OCI-LY7 (cell line): ENCODE data around the gene FHL3. TPM values are rescaled to one million over a fixed set of nuclear protein-coding genes. Genes with fewer than 3 reads are reported as not detected.

Experiments
- BruUV-seq: library from RNA; stranded (reverse); fragments of 400-500 nt; replicated peaks from 2 replicates; lab custom pipeline; 2021; lab: Mats Ljungman, UMichigan
- CTCF ChIA-PET: fragments of 300-600 bp; sonication (Branson Sonifier 250); formaldehyde crosslinking; loops from one replicate; lab custom pipeline; 2022; ENCODE audit warnings: antibody characterized with exemption; ENCODE audit not compliant: unreplicated experiment; lab: Charles Lee
- POLR2A ChIA-PET: fragments of 300-600 bp; sonication (Branson Sonifier 250); formaldehyde crosslinking; loops from one replicate; lab custom pipeline; 2022; ENCODE audit warnings: antibody characterized with exemption; lab: Charles Lee
- DNase-seq: peaks from one replicate; pipeline ENCODE4 v3.0.0-alpha.2; 2015; ENCODE audit warnings: low spot score
- H2AFZ ChIP-seq: fragments of 200-600 bp; sonication (generic), shearing (Covaris generic); 2 replicates; pipeline ENCODE4 v1.6.1; 2014; ENCODE audit warnings: mild to moderate bottlenecking, antibody characterized with exemption, low read length, moderate library complexity
- H3K27ac ChIP-seq: fragments of 200-600 bp; sonication (generic); 2 replicates; pipeline ENCODE4 v1.5.1; 2014; ENCODE audit warnings: mixed run types, low read depth, mild to moderate bottlenecking, moderate library complexity, low read length, inconsistent platforms; ENCODE audit not compliant: poor library complexity, severe bottlenecking
- H3K36me3 ChIP-seq: fragments of 200-600 bp; sonication (generic); 2 replicates; pipeline ENCODE4 v1.6.1; 2014; ENCODE audit warnings: mild to moderate bottlenecking, antibody characterized with exemption, low read length, moderate library complexity, mixed read lengths; ENCODE audit not compliant: insufficient read depth
- H3K4me1 ChIP-seq: fragments of 200-600 bp; sonication (generic); 2 replicates; pipeline ENCODE4 v1.5.1; 2014; ENCODE audit warnings: mild to moderate bottlenecking, low read length; ENCODE audit not compliant: insufficient read depth, poor library complexity, severe bottlenecking
- H3K4me2 ChIP-seq: fragments of 200-600 bp; sonication (generic); 2 replicates; pipeline ENCODE4 v1.6.1; 2014; ENCODE audit warnings: mild to moderate bottlenecking, low read length
- H3K4me3 ChIP-seq: fragments of 200-600 bp; sonication (generic); 2 replicates; pipeline ENCODE4 v1.5.1; 2014; ENCODE audit warnings: mild to moderate bottlenecking, low read depth, low read length; ENCODE audit not compliant: poor library complexity, severe bottlenecking
- H3K79me2 ChIP-seq: fragments of 200-600 bp; sonication (generic); 2 replicates; pipeline ENCODE4 v1.6.1; 2016; ENCODE audit warnings: low read depth, mild to moderate bottlenecking, low read length, moderate library complexity, mixed read lengths; ENCODE audit not compliant: insufficient read depth
- H3K9me2 ChIP-seq: fragments of 200-600 bp; sonication (generic); 2 replicates; pipeline ENCODE4 v1.6.1; 2016; ENCODE audit warnings: mild to moderate bottlenecking, low read length, mixed read lengths; ENCODE audit not compliant: insufficient read depth
- H3K9me3 ChIP-seq: fragments of 200-600 bp; sonication (generic); 2 replicates; pipeline ENCODE4 v1.6.1; 2014; ENCODE audit warnings: mild to moderate bottlenecking, mixed run types, low read length, mixed read lengths
- H4K20me1 ChIP-seq: fragments of 200-600 bp; sonication (generic); 2 replicates; pipeline ENCODE4 v1.6.1; 2014; ENCODE audit warnings: mild to moderate bottlenecking, antibody characterized with exemption, low read length, moderate library complexity, mixed read lengths; ENCODE audit not compliant: insufficient read depth
- CTCF ChIP-seq: fragments of 200-600 bp; sonication (generic); conservative IDR thresholded peaks from 2 replicates; pipeline ENCODE4 v1.5.1; 2014; ENCODE audit warnings: mild to moderate bottlenecking, antibody characterized with exemption, low read length, moderate library complexity, mixed read lengths
- EZH2phosphoT487 ChIP-seq: fragments of 200-600 bp; sonication (generic); IDR thresholded peaks from 2 replicates; pipeline ENCODE4 v1.6.1; 2018; ENCODE audit warnings: low read depth, borderline replicate concordance, mild to moderate bottlenecking, mixed run types, antibody characterized with exemption, low read length, moderate library complexity, mixed read lengths
- intact Hi-C: fragments of 100-400 bp; cut with micrococcal nuclease; formaldehyde crosslinking; loops from one replicate; pipeline ENCODE4 v1.10.0; 2022; ENCODE audit not compliant: unreplicated experiment
- total RNA-seq, 2 experiments: library from RNA; depleted of rRNA in 1 of 2; stranded (reverse); fragments of >200 nt in 1 of 2; shearing (Covaris generic) in 1 of 2; gene quantifications; 2 replicates each; pipeline ENCODE4 v1.2.3, GENCODE V29; 2014 to 2022

The FHL3 gene
- total RNA-seq, 2 experiments from 2014 or later, result 0.63 to 1.8 TPM

DNA sequence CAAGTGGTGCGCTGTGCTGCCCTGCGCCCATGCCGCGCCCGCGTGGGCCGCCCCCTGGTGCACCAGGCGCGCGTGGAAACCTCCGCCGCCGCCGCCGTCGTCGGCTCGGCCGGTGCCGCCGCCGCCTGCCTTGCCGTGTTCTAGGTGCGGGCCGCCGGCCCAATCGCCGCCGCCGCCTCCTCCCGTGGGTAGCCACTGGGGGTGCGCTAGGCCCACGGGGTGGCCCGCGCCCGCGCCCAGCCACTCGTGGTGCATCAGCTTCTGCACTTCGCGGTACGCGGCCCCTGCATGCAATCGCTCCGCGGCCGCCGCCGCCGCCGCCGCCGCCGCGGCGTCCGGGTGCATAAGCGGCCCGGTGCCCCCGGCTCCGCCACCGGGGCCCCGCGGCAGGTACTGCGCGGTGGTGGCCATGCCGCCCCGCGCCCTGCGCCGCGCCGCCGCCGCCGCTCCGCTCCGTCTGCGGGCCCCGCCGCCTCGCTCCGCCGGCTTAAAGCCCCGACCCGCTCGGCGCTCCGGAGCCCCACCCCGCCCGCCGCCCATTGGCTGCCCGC, 41.1 kb upstream of the FHL3 start, which contains the start of gene POU3F1:
POU3F1 (minus strand) TSS at position 461 of the 551 bp plus-strand sequence; CDS start at position 411, 50 bp downstream.
- Histone ChIP-seq H3K4me3 (peak within 1 kb of the TSS; percentile 64), H4K20me1 (no peaks in the 10 kb centered on the region), H3K9me2 (no peaks in the 10 kb centered on the region), H3K36me3 (no peaks in the 10 kb centered on the region), H3K79me2 (no peaks in the 10 kb centered on the region), H3K4me1 (no peaks in the 10 kb centered on the region), H3K9me3 (no peaks in the 10 kb centered on the region), H3K4me2 (peak within 1 kb of the TSS; percentile 58), H3K27ac (no peak within 1 kb of the TSS), H2AFZ (no peak within 1 kb of the TSS)
- TF ChIP-seq CTCF (no peak), EZH2phosphoT487 (no peak)
- intact Hi-C loops, result loop anchor here (10.0 kb wide), 1 partner anchor 458 kb away; no protein-coding TSS in a partner anchor
- ChIA-PET CTCF (no interaction called here), POLR2A (no interaction called here)
- no TSS peak for BruUV-seq
- no peak for DNase-seq

DNA sequence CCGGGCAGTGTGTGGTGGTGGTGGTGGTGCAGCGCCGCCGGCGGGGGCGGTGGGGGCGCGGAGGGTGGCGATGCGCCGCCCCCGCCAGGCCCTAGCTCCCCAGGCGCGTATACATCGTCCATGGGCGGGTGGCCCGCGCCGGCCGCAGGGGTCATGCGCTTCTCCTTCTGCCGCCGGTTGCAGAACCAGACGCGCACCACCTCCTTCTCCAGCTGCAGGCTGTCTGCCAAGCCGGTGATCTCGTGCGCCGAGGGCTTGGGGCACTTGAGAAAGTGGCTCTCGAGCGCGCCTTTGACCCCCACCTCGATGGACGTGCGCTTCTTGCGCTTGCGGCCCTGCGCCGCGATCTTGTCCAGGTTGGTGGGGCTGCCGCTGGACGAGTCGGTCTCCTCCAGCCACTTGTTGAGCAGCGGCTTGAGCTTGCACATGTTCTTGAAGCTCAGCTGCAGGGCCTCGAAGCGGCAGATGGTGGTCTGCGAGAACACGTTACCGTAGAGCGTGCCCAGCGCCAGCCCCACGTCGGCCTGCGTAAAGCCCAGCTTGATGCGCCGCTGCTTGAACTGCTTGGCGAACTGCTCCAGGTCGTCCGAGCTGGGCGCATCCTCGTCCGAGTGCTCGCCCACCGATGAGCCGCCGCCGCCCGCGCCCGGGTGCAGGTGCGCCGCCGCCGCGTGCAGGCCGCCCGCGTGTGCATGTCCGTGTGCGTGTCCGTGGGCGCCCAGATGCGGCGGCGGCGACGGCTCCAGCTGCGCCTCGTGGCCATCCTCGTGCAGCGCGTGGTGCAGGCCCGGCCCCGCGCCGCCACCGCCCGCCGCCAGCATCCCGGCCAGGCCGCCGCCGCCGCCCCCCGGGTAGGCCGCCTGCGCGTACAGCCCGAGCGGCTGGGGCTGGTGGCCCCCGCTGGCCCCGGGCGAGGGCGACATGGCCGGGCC, 40.4 kb upstream of the FHL3 start:
- TF ChIP-seq EZH2phosphoT487 (no peak), CTCF (no peak)
- Histone ChIP-seq H2AFZ (no peak overlapping the region), H3K9me3 (no peaks in the 10 kb centered on the region), H3K4me3 (peak overlapping the region; percentile 64), H4K20me1 (no peaks in the 10 kb centered on the region), H3K36me3 (no peaks in the 10 kb centered on the region), H3K27ac (no peak overlapping the region), H3K79me2 (no peaks in the 10 kb centered on the region), H3K4me2 (peak overlapping the region; percentile 58; the same call in 1 of the 2 replicates), H3K4me1 (no peaks in the 10 kb centered on the region), H3K9me2 (no peaks in the 10 kb centered on the region)
- intact Hi-C loops, result loop anchor here (10.0 kb wide), 1 partner anchor 459 kb away; no protein-coding TSS in a partner anchor
- BruUV-seq, result no TSS peak
- no peak for DNase-seq
- POLR2A ChIA-PET, result no interaction called here
- CTCF ChIA-PET, result no interaction called here
